ENCODE results near the gene UTS2R.
A peak's percentile ranks its signal among the peaks of the same experiment; 100 is the strongest.

The UTS2R gene

GRCh38 chr17:82371333-82372248 lies at the start of gene UTS2R:
TSS of gene UTS2R (plus strand) at chr17:82371765. CDS start at chr17:82374325, 2,560 bp downstream.
- FAIRE-seq, result no peak

GRCh38 chr17:82321947-82322466 lies 49.6 kb upstream of the UTS2R start:
- no peak for DNase-seq (ENCODE audit: low spot score)
- FAIRE-seq, result no peak

More at GRCh38 chr17:82371333-82372248, at the start of gene UTS2R:
- DNase-seq (ENCODE audit: low spot score), result no peak

- FAIRE-seq (peak; percentile 32), DNase-seq (ENCODE audit: low spot score) (no peak)
These were observed 48.8 kb upstream of the UTS2R start for GRCh38 chr17:82322526-82323453.

- DNase-seq (ENCODE audit: low spot score) (no peak), FAIRE-seq (no peak)
These were observed 47.9 kb upstream of the UTS2R start for GRCh38 chr17:82323514-82324234.

- DNase-seq (ENCODE audit: low spot score) (no peak), FAIRE-seq (peak; percentile 86)
These were observed 46.8 kb upstream of the UTS2R start for GRCh38 chr17:82324566-82325285.

GRCh38 chr17:82325286-82326180 lies 46.0 kb upstream of the UTS2R start:
- FAIRE-seq, result no peak
- DNase-seq (ENCODE audit: low spot score), result no peak

GRCh38 chr17:82327289-82327688 lies 44.3 kb upstream of the UTS2R start:
- DNase-seq (ENCODE audit: low spot score) (no peak), FAIRE-seq (no peak)

GRCh38 chr17:82327757-82328140 lies 43.8 kb upstream of the UTS2R start:
- DNase-seq (ENCODE audit: low spot score) (no peak), FAIRE-seq (no peak)

- FAIRE-seq (peak; percentile 20), DNase-seq (ENCODE audit: low spot score) (no peak)
These were observed 43.2 kb upstream of the UTS2R start for GRCh38 chr17:82328141-82328993.

GRCh38 chr17:82328994-82329507 lies 42.5 kb upstream of the UTS2R start:
- DNase-seq (ENCODE audit: low spot score), result no peak
- FAIRE-seq, result peak; percentile 93

- no peak for FAIRE-seq
These were observed 41.8 kb upstream of the UTS2R start for GRCh38 chr17:82329683-82330321.

GRCh38 chr17:82330322-82331239 lies 41.0 kb upstream of the UTS2R start:
- DNase-seq (ENCODE audit: low spot score), result peak; percentile 95
- FAIRE-seq, result peak; percentile 81

More at GRCh38 chr17:82329683-82330321, 41.8 kb upstream of the UTS2R start:
- DNase-seq (ENCODE audit: low spot score), result no peak

GRCh38 chr17:82331345-82331939 lies 40.1 kb upstream of the UTS2R start:
- FAIRE-seq, result no peak
- DNase-seq (ENCODE audit: low spot score), result no peak

- no peak for DNase-seq (ENCODE audit: low spot score)
- FAIRE-seq, result peak; percentile 44
These were observed 38.8 kb upstream of the UTS2R start for GRCh38 chr17:82332669-82333278.

- FAIRE-seq (no peak), DNase-seq (ENCODE audit: low spot score) (no peak)
These were observed 38.0 kb upstream of the UTS2R start, which contains the start of gene SECTM1 for GRCh38 chr17:82333279-82334171. TSS of gene SECTM1 (minus strand) at chr17:82333766. CDS start at chr17:82327240, 6,526 bp downstream.
